GM06990 (cell line): ENCODE data around the gene SRD5A1.

Experiments
- DNase-seq: peaks from one replicate; pipeline ENCODE4 v3.0.0-alpha.2; 2011; ENCODE audit not compliant: insufficient read length; ENCODE audit errors: extremely low read depth
- H3K27me3 ChIP-seq: replicated peaks from 2 replicates; pipeline ENCODE4 v1.6.0; 2011; ENCODE audit warnings: low read length; ENCODE audit not compliant: control insufficient read depth, insufficient read depth
- H3K36me3 ChIP-seq: 2 replicates; pipeline ENCODE4 v1.5.1; 2011; ENCODE audit warnings: low read length; ENCODE audit not compliant: control insufficient read depth, insufficient read depth
- H3K4me3 ChIP-seq: replicated peaks from 2 replicates; pipeline ENCODE4 v1.5.1; 2011; ENCODE audit warnings: low read depth, mild to moderate bottlenecking, control low read depth, low read length
- TF ChIP-seq, protein P1 (sequence below): IDR thresholded peaks from 2 replicates; pipeline ENCODE4 v1.5.1; 2011; ENCODE audit warnings: low read length, control low read depth, mild to moderate bottlenecking, inconsistent platforms; ENCODE audit not compliant: insufficient read depth, poor library complexity, severe bottlenecking

Gene SRD5A1

DNA sequence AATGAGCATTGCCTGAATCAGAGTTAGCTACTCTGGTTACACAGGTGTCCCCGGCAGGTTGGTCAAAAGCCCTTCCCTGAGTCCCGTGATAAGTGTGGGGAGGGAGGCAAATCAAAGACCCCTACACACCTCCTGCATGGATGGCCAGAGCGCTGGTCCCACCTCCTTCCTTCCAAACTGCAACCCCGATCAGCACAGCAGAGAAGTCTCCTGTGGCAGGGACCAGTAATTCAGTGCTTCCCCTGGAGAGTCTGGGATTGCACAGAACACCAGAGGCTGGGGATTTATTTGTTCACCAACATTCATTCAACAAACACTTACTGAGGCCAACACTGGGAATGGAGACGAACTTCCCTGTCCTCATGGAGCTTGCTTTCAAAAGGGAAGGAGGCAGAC, 46.6 kb upstream of the SRD5A1 start:
- TF ChIP-seq, protein P1, sequence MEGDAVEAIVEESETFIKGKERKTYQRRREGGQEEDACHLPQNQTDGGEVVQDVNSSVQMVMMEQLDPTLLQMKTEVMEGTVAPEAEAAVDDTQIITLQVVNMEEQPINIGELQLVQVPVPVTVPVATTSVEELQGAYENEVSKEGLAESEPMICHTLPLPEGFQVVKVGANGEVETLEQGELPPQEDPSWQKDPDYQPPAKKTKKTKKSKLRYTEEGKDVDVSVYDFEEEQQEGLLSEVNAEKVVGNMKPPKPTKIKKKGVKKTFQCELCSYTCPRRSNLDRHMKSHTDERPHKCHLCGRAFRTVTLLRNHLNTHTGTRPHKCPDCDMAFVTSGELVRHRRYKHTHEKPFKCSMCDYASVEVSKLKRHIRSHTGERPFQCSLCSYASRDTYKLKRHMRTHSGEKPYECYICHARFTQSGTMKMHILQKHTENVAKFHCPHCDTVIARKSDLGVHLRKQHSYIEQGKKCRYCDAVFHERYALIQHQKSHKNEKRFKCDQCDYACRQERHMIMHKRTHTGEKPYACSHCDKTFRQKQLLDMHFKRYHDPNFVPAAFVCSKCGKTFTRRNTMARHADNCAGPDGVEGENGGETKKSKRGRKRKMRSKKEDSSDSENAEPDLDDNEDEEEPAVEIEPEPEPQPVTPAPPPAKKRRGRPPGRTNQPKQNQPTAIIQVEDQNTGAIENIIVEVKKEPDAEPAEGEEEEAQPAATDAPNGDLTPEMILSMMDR, result no peak
- Histone ChIP-seq H3K4me3 (no peak overlapping the region), H3K27me3 (no peaks in the 10 kb centered on the region; the same call in 1 of the 2 replicates), H3K36me3 (no peaks in the 10 kb centered on the region)
- no peak for DNase-seq

DNA sequence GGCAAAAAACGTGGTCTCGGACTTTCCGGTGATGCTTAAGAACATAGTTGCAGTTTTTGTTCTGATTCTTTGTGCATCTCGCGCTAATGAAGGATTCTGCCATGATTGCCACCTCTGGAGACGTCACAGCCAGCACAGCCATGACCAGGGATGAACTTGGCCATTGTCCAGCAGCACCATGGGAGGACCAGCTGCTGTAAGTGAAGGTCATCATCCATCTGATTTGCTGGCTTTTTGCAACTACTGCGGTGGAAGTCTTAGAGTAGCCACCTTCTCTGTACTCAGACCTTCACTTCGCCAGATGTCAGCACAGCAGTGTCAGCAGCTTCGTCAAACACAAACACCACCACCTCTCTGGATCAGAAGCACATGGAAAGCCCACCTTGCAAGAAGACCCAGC, 46.1 kb upstream of the SRD5A1 start:
- TF ChIP-seq, protein P1, result no peak
- DNase-seq, result no peak
- no peaks in the 10 kb centered on the region for H3K36me3 ChIP-seq
- no peaks in the 10 kb centered on the region; the same call in 1 of the 2 replicates for H3K27me3 ChIP-seq
- no peak overlapping the region for H3K4me3 ChIP-seq

DNA sequence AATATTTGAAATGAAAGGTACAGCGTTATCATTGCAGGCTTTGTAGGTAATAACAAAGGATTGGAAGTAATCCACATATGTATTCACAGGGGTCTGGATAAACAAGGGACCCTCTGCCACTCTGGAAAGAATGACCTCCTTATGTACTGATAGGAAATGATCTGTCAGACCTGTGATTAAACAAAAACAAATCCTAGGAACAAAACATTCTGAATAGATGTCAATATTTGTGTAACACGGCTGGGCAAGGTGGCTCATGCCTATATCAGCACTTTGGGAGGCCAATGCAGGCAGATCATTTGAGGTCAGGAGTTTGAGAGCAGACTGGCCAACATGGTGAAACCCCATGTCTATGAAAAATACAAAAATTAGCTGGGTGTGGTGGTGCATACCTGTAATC, 42.7 kb upstream of the SRD5A1 start:
- no peak for DNase-seq
- TF ChIP-seq, protein P1, result no peak
- H3K36me3 ChIP-seq, result no peaks in the 10 kb centered on the region
- no peaks in the 10 kb centered on the region; the same call in 1 of the 2 replicates for H3K27me3 ChIP-seq
- H3K4me3 ChIP-seq, result no peak overlapping the region

DNA sequence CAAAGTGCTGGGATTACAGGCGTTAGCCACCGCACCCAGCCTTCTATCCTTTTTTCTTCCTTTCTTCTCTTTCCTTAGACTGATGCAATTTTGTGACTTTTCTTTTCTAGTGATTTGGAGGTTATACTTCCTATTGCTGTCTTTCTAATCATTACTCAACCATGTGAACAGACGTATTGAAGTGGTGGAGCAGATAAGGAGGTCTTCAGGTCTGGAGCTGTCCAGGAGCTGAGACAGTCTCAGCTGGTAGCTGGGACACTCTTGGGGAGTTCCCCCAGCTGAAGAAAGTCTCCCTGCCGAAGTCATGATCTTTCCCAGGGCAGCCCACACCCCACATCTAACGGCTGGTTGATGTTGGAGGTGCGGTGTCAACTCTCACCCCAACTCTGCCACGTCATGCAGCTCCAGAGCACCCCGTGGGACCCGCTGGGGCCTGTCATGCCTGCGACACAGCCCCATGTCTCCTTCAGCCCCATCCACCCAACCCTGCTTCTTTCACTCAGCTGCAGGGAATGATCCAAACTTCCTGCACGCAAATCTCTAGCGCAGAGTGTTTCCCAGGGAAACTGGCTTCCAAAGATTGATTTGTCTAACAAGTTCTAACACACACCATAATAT, 41.5 kb upstream of the SRD5A1 start:
- Histone ChIP-seq H3K36me3 (no peaks in the 10 kb centered on the region; the same call in 1 of the 2 replicates), H3K4me3 (no peak overlapping the region), H3K27me3 (no peaks in the 10 kb centered on the region; the same call in 1 of the 2 replicates)
- TF ChIP-seq, protein P1, result no peak
- DNase-seq, result no peak

DNA sequence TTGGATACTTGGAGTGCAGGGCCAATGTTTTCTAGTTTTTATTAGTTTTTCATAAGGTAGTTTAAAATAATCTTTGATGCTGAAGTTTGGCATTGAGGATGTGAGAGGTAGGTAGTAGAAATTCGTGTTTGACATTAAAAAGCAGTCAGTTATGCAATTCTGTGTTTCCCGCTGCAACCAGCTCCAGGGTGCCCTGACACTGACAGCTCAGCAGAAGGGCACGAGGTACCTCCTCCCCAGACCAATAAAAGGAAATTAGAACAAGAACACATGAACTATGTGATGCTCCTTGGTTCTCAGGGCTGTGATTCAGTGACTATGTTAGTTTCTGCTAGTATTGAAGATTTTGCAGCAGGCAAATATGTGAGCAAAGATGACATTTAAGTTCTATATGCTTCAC, 40.6 kb upstream of the SRD5A1 start:
- peaks cover 4% of the 10 kb centered on the region for H3K36me3 ChIP-seq
- DNase-seq, result no peak
- no peaks in the 10 kb centered on the region; the same call in 1 of the 2 replicates for H3K27me3 ChIP-seq
- no peak overlapping the region for H3K4me3 ChIP-seq
- TF ChIP-seq, protein P1, result no peak
